ENCODE results near the gene CD9.

Gene CD9

GRCh38 chr12:6241495-6241894 is 41.3 kb downstream of the CD9 start:
- no peak for DNase-seq (ENCODE audit: low read depth)

- DNase-seq (ENCODE audit: low read depth) = no peak
Observed at GRCh38 chr12:6249580-6249979, 49.4 kb downstream of the CD9 start.

GRCh38 chr12:6250343-6250742 is 50.1 kb downstream of the CD9 start:
- DNase-seq (ENCODE audit: low read depth) = no peak

GRCh38 chr12:6253278-6253677 is 53.1 kb downstream of the CD9 start:
- DNase-seq (ENCODE audit: low read depth) = no peak

- DNase-seq (ENCODE audit: low read depth) = no peak
Observed at GRCh38 chr12:6254491-6254890, 54.3 kb downstream of the CD9 start.

GRCh38 chr12:6257007-6257406 is 56.8 kb downstream of the CD9 start:
- DNase-seq (ENCODE audit: low read depth) = no peak

- no peak for DNase-seq (ENCODE audit: low read depth)
Observed at GRCh38 chr12:6262211-6262610, 62.0 kb downstream of the CD9 start.

- DNase-seq (ENCODE audit: low read depth) = no peak
Observed at GRCh38 chr12:6262623-6263022, 62.4 kb downstream of the CD9 start.

GRCh38 chr12:6263931-6264330 is 63.7 kb downstream of the CD9 start:
- DNase-seq (ENCODE audit: low read depth) = peak; percentile 48

- DNase-seq (ENCODE audit: low read depth) = no peak
Observed at GRCh38 chr12:6264402-6265037, 64.3 kb downstream of the CD9 start.

- no peak for DNase-seq (ENCODE audit: low read depth)
Observed at GRCh38 chr12:6265038-6265405, 64.8 kb downstream of the CD9 start.

- no peak for DNase-seq (ENCODE audit: low read depth)
Observed at GRCh38 chr12:6266541-6266966, 66.4 kb downstream of the CD9 start.

GRCh38 chr12:6266971-6267721 is 66.9 kb downstream of the CD9 start:
- DNase-seq (ENCODE audit: low read depth) = no peak

GRCh38 chr12:6268484-6269157 is 68.4 kb downstream of the CD9 start:
- no peak for DNase-seq (ENCODE audit: low read depth)

GRCh38 chr12:6269986-6270385 is 69.8 kb downstream of the CD9 start:
- no peak for DNase-seq (ENCODE audit: low read depth)

- no peak for DNase-seq (ENCODE audit: low read depth)
Observed at GRCh38 chr12:6271281-6271680, 71.1 kb downstream of the CD9 start.

- no peak for DNase-seq (ENCODE audit: low read depth)
Observed at GRCh38 chr12:6272300-6273204, 72.4 kb downstream of the CD9 start.

- DNase-seq (ENCODE audit: low read depth) = no peak
Observed at GRCh38 chr12:6273205-6273540, 73.0 kb downstream of the CD9 start.

GRCh38 chr12:6273541-6274230 is 73.5 kb downstream of the CD9 start:
- no peak for DNase-seq (ENCODE audit: low read depth)

- DNase-seq (ENCODE audit: low read depth) = no peak
Observed at GRCh38 chr12:6274231-6275221, 74.3 kb downstream of the CD9 start.

All from CMK (cell line).